Panc1 (cell line): ENCODE measurements around the gene CEP250. TPM values are rescaled to one million over a fixed set of nuclear protein-coding genes. Genes with fewer than 3 reads are reported as not detected.

Experiments used
- ATAC-seq: fragments of 200-7000 bp; cut with Tn5 transposase; 2 replicates; pipeline ENCODE4 v1.9.1; 2020; ENCODE audit warnings: mild to moderate bottlenecking, moderate library complexity
- BruUV-seq: library from RNA; stranded (reverse); fragments of 400-500 nt; replicated peaks from 2 replicates; lab custom pipeline; 2021; lab: Mats Ljungman, UMichigan
- CTCF ChIA-PET: fragments of 300-600 bp; sonication (Branson Sonifier 250); formaldehyde crosslinking; loops from one replicate; lab custom pipeline; 2022; ENCODE audit warnings: antibody characterized with exemption; lab: Charles Lee
- POLR2A ChIA-PET: fragments of 300-600 bp; sonication (Branson Sonifier 250); formaldehyde crosslinking; loops from one replicate; lab custom pipeline; 2022; ENCODE audit warnings: antibody characterized with exemption; lab: Charles Lee
- DNase-seq: peaks from one replicate; pipeline ENCODE4 v3.0.0-alpha.2; 2010; ENCODE audit warnings: low read depth, low spot score
- H3K27ac ChIP-seq: 2 replicates; pipeline ENCODE4 v1.5.1; 2011; ENCODE audit warnings: mild to moderate bottlenecking, low read length, inconsistent platforms
- H3K27me3 ChIP-seq: fragments of 200-500 bp; sonication (Bioruptor generic); 2 replicates; pipeline ENCODE4 v1.6.0; 2014; ENCODE audit warnings: low read length, inconsistent platforms; ENCODE audit not compliant: control insufficient read depth, insufficient read depth
- H3K36me3 ChIP-seq: fragments of 200-500 bp; sonication (Bioruptor generic); 2 replicates; pipeline ENCODE4 v1.5.1; 2014; ENCODE audit warnings: inconsistent platforms, mild to moderate bottlenecking, low read length, moderate library complexity; ENCODE audit not compliant: control insufficient read depth, insufficient read depth
- H3K4me1 ChIP-seq: 2 replicates; pipeline ENCODE4 v1.5.1; 2011; ENCODE audit warnings: inconsistent platforms, mild to moderate bottlenecking, low read length, moderate library complexity; ENCODE audit not compliant: control insufficient read depth, insufficient read depth
- H3K4me3 ChIP-seq, 2 experiments: 2 replicates each; pipeline ENCODE4 v1.5.1; 2011 to 2012; ENCODE audit warnings: low read depth in 2 of 2, low read length in 2 of 2, mild to moderate bottlenecking in 2 of 2, inconsistent platforms in 1 of 2, moderate library complexity in 1 of 2
- H3K9me3 ChIP-seq: fragments of 200-500 bp; sonication (Bioruptor generic); 2 replicates; pipeline ENCODE4 v1.5.1; 2014; ENCODE audit warnings: low read depth, mild to moderate bottlenecking, inconsistent platforms, low read length, moderate library complexity; ENCODE audit not compliant: control insufficient read depth, insufficient read depth
- CTCF ChIP-seq: fragments of 450-650 bp; IDR thresholded peaks from 2 replicates; pipeline ENCODE4 v1.5.1; 2017; ENCODE audit warnings: mild to moderate bottlenecking
- POLR2AphosphoS5 ChIP-seq: IDR thresholded peaks from 2 replicates; pipeline ENCODE4 v1.6.1; 2012; ENCODE audit warnings: mild to moderate bottlenecking, low read depth, low read length, moderate library complexity
- REST ChIP-seq, 2 experiments: IDR thresholded peaks; 2 replicates each; pipeline ENCODE4 v1.6.1; 2011 to 2012; ENCODE audit warnings: low read depth in 2 of 2, control low read depth in 1 of 2, low read length in 1 of 2, mild to moderate bottlenecking in 1 of 2, moderate library complexity in 1 of 2; ENCODE audit not compliant: insufficient read depth in 1 of 2
- SIN3A ChIP-seq: IDR thresholded peaks from 2 replicates; pipeline ENCODE4 v1.6.1; 2012; ENCODE audit warnings: low read depth, mild to moderate bottlenecking, low read length, moderate library complexity, borderline replicate concordance; ENCODE audit not compliant: insufficient read depth
- TCF7L2 ChIP-seq: IDR thresholded peaks from 2 replicates; pipeline ENCODE4 v1.6.1; 2011; ENCODE audit warnings: mild to moderate bottlenecking, low read depth, low read length, inconsistent platforms
- in situ Hi-C: cut with HindIII; loops from 2 replicates; pipeline ENCODE4 v1.10.0; 2016; ENCODE audit warnings: low sequenced_read_pairs, low pct_unique_long_range_greater_than_20kb
- intact Hi-C: fragments of 100-400 bp; cut with micrococcal nuclease; formaldehyde crosslinking; loops from one replicate; pipeline ENCODE4 v1.10.0; 2022; ENCODE audit not compliant: unreplicated experiment
- total RNA-seq: library from RNA; stranded (reverse); gene quantifications from one replicate; pipeline ENCODE4 v1.2.1, GENCODE V29; 2021; ENCODE audit not compliant: unreplicated experiment

The CEP250 gene
- total RNA-seq, 1 experiment from 2014 or later, result 82.5 TPM

- POLR2A ChIA-PET, result interaction anchor here (0.5 kb wide), 1 partner anchor 230 kb away, joined by 7 read pairs; the partner anchor contains the start of gene EIF6
- no peak for ATAC-seq
- no peak for TF ChIP-seq CTCF
- TF ChIP-seq TCF7L2, result no peak
Observed at GRCh38 chr20:35514371-35514932, 59.1 kb downstream of the CEP250 start.

GRCh38 chr20:35515341-35515740 lies 59.9 kb downstream of the CEP250 start:
- ChIA-PET CTCF (no interaction called here), POLR2A (interaction anchor here (0.6 kb wide), 1 partner anchor 28 kb away, joined by 3 read pairs; no protein-coding TSS in a partner anchor)
- intact Hi-C loops, result no loop called here
- no peak for ATAC-seq
- TF ChIP-seq REST (IDR thresholded peaks at IDR 0.05; ENCODE audit: insufficient read depth in 1 of 2, low read depth in 2 of 2, low read length in 1 of 2) (no peak), POLR2AphosphoS5 (no peak), TCF7L2 (no peak), SIN3A (no peak), CTCF (no peak)
- H3K27ac ChIP-seq, result no peak overlapping the region
- peaks cover 3% of the 10 kb centered on the region; the same call in 1 of the 2 replicates for H3K4me1 ChIP-seq
- H3K27me3 ChIP-seq, result no peaks in the 10 kb centered on the region
- no peak overlapping the region for H3K4me3 ChIP-seq
- DNase-seq, result no peak
- no peaks in the 10 kb centered on the region for H3K9me3 ChIP-seq
- BruUV-seq, result no TSS peak
- no peaks in the 10 kb centered on the region; the same call in 1 of the 2 replicates for H3K36me3 ChIP-seq
- in situ Hi-C loops, result no loop called here

More at GRCh38 chr20:35514371-35514932, 59.1 kb downstream of the CEP250 start:
- Histone ChIP-seq H3K4me1 (peaks cover 3% of the 10 kb centered on the region; the same call in 1 of the 2 replicates), H3K27ac (no peak overlapping the region), H3K4me3 (no peak overlapping the region), H3K9me3 (no peaks in the 10 kb centered on the region), H3K36me3 (no peaks in the 10 kb centered on the region; the same call in 1 of the 2 replicates), H3K27me3 (no peaks in the 10 kb centered on the region)
- in situ Hi-C loops, result no loop called here
- intact Hi-C loops, result no loop called here
- CTCF ChIA-PET, result no interaction called here
- no TSS peak for BruUV-seq
- no peak for DNase-seq
